Gastrocnemius medialis (tissue), 4 donors: ENCODE data around the gene OGDH.

Source experiments
- CTCF ChIP-seq, 5 experiments: fragments of 450-650 bp in 3 of 5; fragments of 200-600 bp in 2 of 5; sonication (generic) in 2 of 5; IDR thresholded peaks in 4 of 5; conservative IDR thresholded peaks in 1 of 5; 1 replicate in 4 of 5; 2 replicates in 1 of 5; pipeline ENCODE4 v1.5.1; 2016 to 2019; ENCODE audit warnings: antibody characterized with exemption in 5 of 5, mild to moderate bottlenecking in 3 of 5, moderate library complexity in 3 of 5
- POLR2A ChIP-seq, 2 donors: fragments of 450-650 bp; IDR thresholded peaks; one replicate each; pipeline ENCODE4 v1.6.1; 2017; ENCODE audit warnings: antibody characterized with exemption in 2 of 2, mild to moderate bottlenecking in 2 of 2, moderate library complexity in 2 of 2

GRCh38 chr7:44615149-44615611 is 8.8 kb downstream of the OGDH start:
- TF ChIP-seq CTCF (IDR thresholded peaks at IDR 0.05 in 4 of 5, conservative IDR thresholded peaks at IDR 0.05 in 1 of 5) (no peak), POLR2A (IDR thresholded peaks at IDR 0.05) (no peak)
